Ovary (tissue), 9 donors: ENCODE results near the gene MYO1E. TPM values are rescaled to one million over a fixed set of nuclear protein-coding genes. Genes with fewer than 3 reads are reported as not detected.

Source experiments
- DNase-seq, 5 donors: peaks; one replicate each; pipeline ENCODE4 v3.0.0-alpha.2; 2019 to 2020
- H3K27ac ChIP-seq, 2 donors: fragments of 200-600 bp; one replicate each; pipeline versions ENCODE4 v1.5.1 to v1.8.0; 2019 to 2022
- H3K27me3 ChIP-seq: fragments of 200-600 bp; one replicate; pipeline ENCODE4 v1.8.0; 2022
- H3K36me3 ChIP-seq: fragments of 200-600 bp; sonication (generic); one replicate; pipeline ENCODE4 v1.5.1; 2019
- H3K4me1 ChIP-seq: one replicate; pipeline ENCODE4 v1.8.1; 2013; ENCODE audit warnings: mild to moderate bottlenecking, moderate library complexity; ENCODE audit not compliant: insufficient read depth
- H3K4me3 ChIP-seq: fragments of 200-600 bp; sonication (generic); one replicate; pipeline ENCODE4 v1.5.1; 2017
- H3K9me3 ChIP-seq, 2 donors: fragments of 200-600 bp in 1 of 2; sonication (generic) in 1 of 2; one replicate each; pipeline versions ENCODE4 v1.5.1 to v1.8.1; 2013 to 2019; ENCODE audit warnings: mild to moderate bottlenecking in 1 of 2, moderate library complexity in 1 of 2
- EP300 ChIP-seq: sonication (generic); formaldehyde crosslinking; IDR thresholded peaks from one replicate; pipeline ENCODE4 v1.6.1; 2017; ENCODE audit warnings: antibody characterized with exemption
- POLR2A ChIP-seq: fragments of 450-650 bp; IDR thresholded peaks from one replicate; pipeline ENCODE4 v1.6.1; 2017; ENCODE audit warnings: antibody characterized with exemption, mild to moderate bottlenecking, moderate library complexity
- whole genome bisulfite sequencing, 3 donors: extraction: QIAGEN DNeasy Blood & Tissue Kit in 1 of 3; methylation state at CpG; one replicate each; pipeline versions ENCODE4 v1.1.5 to v1.1.7; 2013 to 2017; 5-methylcytosine and 5-hydroxymethylcytosine counted together
- intact Hi-C, 4 donors: fragments of 100-400 bp; cut with DNase I; formaldehyde crosslinking; loops; one replicate each; pipeline versions ENCODE4 v1.11.0 to v1.15.1; 2022 to 2023
- polyA plus RNA-seq, 2 donors: library from polyadenylated mRNA; stranded (reverse); fragments of 200-250 nt in 1 of 2; fragments of 350-450 nt in 1 of 2; fragmentation: Illumina TruSeq in 1 of 2; extraction: RNeasy Lipid Tissue Mini Kit (QIAGEN cat#74804) in 1 of 2; gene quantifications; one replicate each; pipeline ENCODE4 v1.2.3, GENCODE V29; 2013 to 2014
- total RNA-seq, 7 donors: library from RNA; depleted of rRNA in 2 of 7; stranded (reverse); fragments of >200 nt in 2 of 7; fragmentation: NEBNext Ultra II Directional in 3 of 7; extraction: Animal tissue kit (Norgen Biotek cat#: 25700) in 3 of 7; gene quantifications; one replicate each; pipeline versions ENCODE4 v1.1.0 to v1.2.4, GENCODE V29; 2016 to 2023
- TF ChIP-seq, protein P1 (sequence below), 3 donors: fragments of 450-650 bp in 2 of 3; fragments of 200-600 bp in 1 of 3; IDR thresholded peaks; one replicate each; pipeline versions ENCODE4 v1.5.1 to v1.8.0; 2016 to 2022; ENCODE audit warnings: antibody characterized with exemption in 3 of 3, mild to moderate bottlenecking in 1 of 3
- donor health status: DM: no; HTN: no; CAD: no; lungs with moderate emphysema.
- donor health status: DM: no; HTN: no; CAD: no.
- donor health status: Bipolar disorder and iron deficiency.
- donor health status: DM: yes; HTN: yes; CAD: no.
- donor health status: DM: no; HTN: no; CAD: no.
- donor health status: DM: yes; HTN: yes; CAD: no.

MYO1E gene
- total and polyA plus RNA-seq, 9 donors: 11.6 to 96.0 (median 44.8) TPM

GRCh38 chr15:59196416-59196815 lies 176.3 kb downstream of the MYO1E start:
- no peaks in the 10 kb centered on the region for H3K36me3 ChIP-seq
- H3K4me1 ChIP-seq: no peaks in the 10 kb centered on the region
- no peak overlapping the region for H3K27ac ChIP-seq
- no peaks in the 10 kb centered on the region for H3K27me3 ChIP-seq
- 95 to 97% (median 96%) methylated on average over 2 of the region's 2 CpGs for WGBS, 3 donors
- intact Hi-C loops: no loop called here
- no peak for DNase-seq
- no peaks in the 10 kb centered on the region for H3K9me3 ChIP-seq
- no peak overlapping the region for H3K4me3 ChIP-seq
- TF ChIP-seq, protein P1, sequence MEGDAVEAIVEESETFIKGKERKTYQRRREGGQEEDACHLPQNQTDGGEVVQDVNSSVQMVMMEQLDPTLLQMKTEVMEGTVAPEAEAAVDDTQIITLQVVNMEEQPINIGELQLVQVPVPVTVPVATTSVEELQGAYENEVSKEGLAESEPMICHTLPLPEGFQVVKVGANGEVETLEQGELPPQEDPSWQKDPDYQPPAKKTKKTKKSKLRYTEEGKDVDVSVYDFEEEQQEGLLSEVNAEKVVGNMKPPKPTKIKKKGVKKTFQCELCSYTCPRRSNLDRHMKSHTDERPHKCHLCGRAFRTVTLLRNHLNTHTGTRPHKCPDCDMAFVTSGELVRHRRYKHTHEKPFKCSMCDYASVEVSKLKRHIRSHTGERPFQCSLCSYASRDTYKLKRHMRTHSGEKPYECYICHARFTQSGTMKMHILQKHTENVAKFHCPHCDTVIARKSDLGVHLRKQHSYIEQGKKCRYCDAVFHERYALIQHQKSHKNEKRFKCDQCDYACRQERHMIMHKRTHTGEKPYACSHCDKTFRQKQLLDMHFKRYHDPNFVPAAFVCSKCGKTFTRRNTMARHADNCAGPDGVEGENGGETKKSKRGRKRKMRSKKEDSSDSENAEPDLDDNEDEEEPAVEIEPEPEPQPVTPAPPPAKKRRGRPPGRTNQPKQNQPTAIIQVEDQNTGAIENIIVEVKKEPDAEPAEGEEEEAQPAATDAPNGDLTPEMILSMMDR (IDR thresholded peaks at IDR 0.05): no peak
- TF ChIP-seq POLR2A (no peak), EP300 (no peak)

DNA sequence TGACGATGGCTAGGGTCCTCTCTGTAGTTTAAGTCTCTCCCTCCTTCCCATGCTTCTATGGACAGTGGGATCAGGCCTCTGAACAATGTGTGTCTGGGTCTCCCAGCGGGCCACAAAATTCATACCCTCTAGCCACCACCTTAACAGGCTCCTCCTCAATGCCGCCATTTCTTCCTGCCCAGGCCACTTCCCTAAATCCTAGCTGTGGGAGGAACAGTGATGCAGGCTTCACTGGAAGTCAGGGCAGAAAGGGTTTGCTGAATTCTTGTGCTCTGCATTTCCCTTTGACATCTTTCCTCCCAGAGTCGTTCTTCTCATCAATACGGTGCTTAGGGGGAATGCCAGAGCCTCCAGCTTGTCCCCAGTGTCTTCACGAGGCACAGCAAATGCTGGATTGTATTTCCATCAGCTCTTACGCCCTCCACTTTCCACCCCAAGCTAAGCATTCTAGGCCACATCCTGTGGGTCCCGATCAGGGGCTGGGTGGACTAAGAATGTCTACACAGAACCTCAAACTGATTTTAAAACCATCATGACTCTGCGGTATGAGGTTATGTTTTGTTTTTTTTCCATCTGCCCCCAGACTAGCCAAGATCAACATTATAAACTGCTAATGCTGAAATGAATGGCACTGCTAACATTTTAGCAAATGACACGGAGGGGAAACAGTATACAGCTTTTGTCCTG lies 177.9 kb downstream of the MYO1E start:
- intact Hi-C loops: no loop called here
- Histone ChIP-seq H3K27ac (no peak overlapping the region), H3K27me3 (no peaks in the 10 kb centered on the region), H3K9me3 (no peaks in the 10 kb centered on the region), H3K4me3 (no peak overlapping the region), H3K4me1 (no peaks in the 10 kb centered on the region), H3K36me3 (no peaks in the 10 kb centered on the region)
- WGBS, 3 donors: 92 to 93% (median 93%) methylated on average over 10 of the region's 10 CpGs
- TF ChIP-seq EP300 (no peak), POLR2A (no peak)
- TF ChIP-seq, protein P1 (IDR thresholded peaks at IDR 0.05): no peak
- no peak for DNase-seq

- Histone ChIP-seq H3K4me3 (no peak overlapping the region), H3K9me3 (peaks cover 0 to 3% of the 10 kb centered on the region in 2 donors), H3K4me1 (no peaks in the 10 kb centered on the region), H3K27ac (no peak overlapping the region), H3K27me3 (no peaks in the 10 kb centered on the region), H3K36me3 (no peaks in the 10 kb centered on the region)
- DNase-seq: no peak
- intact Hi-C loops: no loop called here
- TF ChIP-seq, protein P1 (IDR thresholded peaks at IDR 0.05): no peak
- TF ChIP-seq EP300 (no peak), POLR2A (no peak)
- 77 to 92% (median 79%) methylated on average over 6 of the region's 6 CpGs for WGBS, 3 donors
Measured at GRCh38 chr15:59191855-59192237, 180.8 kb downstream of the MYO1E start.

DNA sequence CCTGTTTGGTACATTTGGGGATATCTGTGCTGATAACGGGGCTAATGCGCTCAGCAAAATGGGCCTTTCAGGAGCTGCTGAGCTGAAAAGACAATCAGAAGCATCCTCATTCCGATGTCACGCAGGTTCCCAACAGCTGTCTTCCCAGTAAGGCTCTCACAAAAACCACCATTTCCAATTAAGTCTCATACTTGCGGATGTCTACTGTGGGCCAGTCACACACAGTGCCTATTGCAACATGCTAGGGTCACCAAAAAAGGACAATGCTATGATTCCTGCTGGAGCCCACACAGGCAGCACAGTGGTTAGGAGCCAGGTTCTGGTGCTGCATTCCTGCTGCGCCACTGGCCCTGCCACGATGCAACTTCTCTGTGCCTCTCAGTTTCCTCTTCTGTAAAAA lies 182.4 kb downstream of the MYO1E start:
- H3K27ac ChIP-seq: no peak overlapping the region
- intact Hi-C loops: no loop called here
- H3K27me3 ChIP-seq: no peaks in the 10 kb centered on the region
- WGBS, 3 donors: 87 to 94% (median 93%) methylated on average over 7 of the region's 7 CpGs
- no peaks in the 10 kb centered on the region for H3K4me1 ChIP-seq
- H3K9me3 ChIP-seq: peaks cover 0 to 3% of the 10 kb centered on the region in 2 donors
- no peak overlapping the region for H3K4me3 ChIP-seq
- TF ChIP-seq EP300 (no peak), POLR2A (no peak)
- TF ChIP-seq, protein P1 (IDR thresholded peaks at IDR 0.05): no peak
- no peaks in the 10 kb centered on the region for H3K36me3 ChIP-seq
- DNase-seq: no peak
